ENCODE results near the gene ALKBH3. TPM values are rescaled to one million over a fixed set of nuclear protein-coding genes. Genes with fewer than 3 reads are reported as not detected.

ALKBH3 gene
- total and polyA plus RNA-seq, 2 experiments from 2014 or later = 10.7 to 10.8 TPM

GRCh38 chr11:43933608-43934551 is 53.2 kb downstream of the ALKBH3 start:
- H3K36me3 Mint-ChIP-seq (ENCODE audit: low read depth) = no peaks in the 10 kb centered on the region
- ATAC-seq = peak; percentile 63
- H3K27ac Mint-ChIP-seq = no peak overlapping the region

More at GRCh38 chr11:43933608-43934551, 53.2 kb downstream of the ALKBH3 start:
- Histone ChIP-seq H3F3A (replicated peaks; ENCODE audit: low read depth) (no peaks in the 10 kb centered on the region), H3K27me3 (ENCODE audit: insufficient read depth) (no peaks in the 10 kb centered on the region), H3K79me2 (replicated peaks; ENCODE audit: insufficient read depth) (no peaks in the 10 kb centered on the region), H3K9me2 (ENCODE audit: insufficient read depth) (no peaks in the 10 kb centered on the region), H2AFZ (no peak overlapping the region), H3K4me2 (no peak overlapping the region), H3K4me1 (ENCODE audit: insufficient read depth) (no peaks in the 10 kb centered on the region), H3K4me3 (no peak overlapping the region), H3K27ac (ENCODE audit: low read depth) (no peak overlapping the region), H3K36me3 (ENCODE audit: insufficient read depth) (no peaks in the 10 kb centered on the region), H4K20me1 (replicated peaks; ENCODE audit: insufficient read depth) (no peaks in the 10 kb centered on the region)
- TF ChIP-seq EZH2 (IDR thresholded peaks at IDR 0.05; ENCODE audit: low read depth, unreplicated experiment) (no peak), ZNF462 (CRISPR knock-in tag; IDR thresholded peaks at IDR 0.05) (no peak), JUNB (IDR thresholded peaks at IDR 0.05; ENCODE audit: unreplicated experiment) (no peak), REST (IDR thresholded peaks at IDR 0.05; ENCODE audit: unreplicated experiment) (no peak), POLR2AphosphoS5 (IDR thresholded peaks at IDR 0.05; ENCODE audit: low read depth) (no peak), CREB1 (CRISPR knock-in tag; IDR thresholded peaks at IDR 0.05; ENCODE audit: low read depth) (no peak), CTCF (conservative IDR thresholded peaks at IDR 0.05; ENCODE audit: low read depth in 2 of 2) (no peak), ETS1 (IDR thresholded peaks at IDR 0.05) (no peak), EZH2phosphoT487 (IDR thresholded peaks at IDR 0.05; ENCODE audit: unreplicated experiment) (no peak), STAT1 (IDR thresholded peaks at IDR 0.05; ENCODE audit: unreplicated experiment) (no peak), ZNF114 (CRISPR knock-in tag; IDR thresholded peaks at IDR 0.05) (no peak), NANOG (IDR thresholded peaks at IDR 0.05; ENCODE audit: borderline replicate concordance) (no peak), ZNF331 (CRISPR knock-in tag; IDR thresholded peaks at IDR 0.05; ENCODE audit: low read depth) (no peak)
- Mint-ChIP-seq H3K9me3 (no peaks in the 10 kb centered on the region), H3K4me1 (peaks cover 11% of the 10 kb centered on the region), H3K4me3 (no peak overlapping the region), H3K27me3 (ENCODE audit: insufficient read depth, low read depth, poor library complexity) (peaks cover 5% of the 10 kb centered on the region)
- no peak for DNase-seq (ENCODE audit: low spot score)
